Neural cell (in vitro differentiated cells): ENCODE measurements around the gene C1orf198.

Experiments
- EP300 ChIP-seq: fragments of 450-650 bp; conservative IDR thresholded peaks from 2 replicates; pipeline ENCODE4 v1.6.1; 2014; ENCODE audit warnings: antibody characterized with exemption, mild to moderate bottlenecking, moderate library complexity; ENCODE audit not compliant: poor library complexity, severe bottlenecking
- EZH2 ChIP-seq: fragments of 200-600, 300-800 bp; shearing (Covaris generic), sonication (generic); IDR thresholded peaks from 2 replicates; pipeline ENCODE4 v1.6.1; 2014; ENCODE audit warnings: antibody characterized with exemption, low read length, borderline replicate concordance, mild to moderate bottlenecking; ENCODE audit not compliant: insufficient read depth, poor library complexity, severe bottlenecking
- TAF1 ChIP-seq: IDR thresholded peaks from 2 replicates; pipeline ENCODE4 v1.6.1; 2012; ENCODE audit warnings: low read depth
- TF ChIP-seq, protein P1 (sequence below): fragments of 450-650 bp; IDR thresholded peaks from 2 replicates; pipeline ENCODE4 v1.5.1; 2014; ENCODE audit warnings: antibody characterized with exemption, mild to moderate bottlenecking, moderate library complexity; ENCODE audit not compliant: poor library complexity, severe bottlenecking

DNA sequence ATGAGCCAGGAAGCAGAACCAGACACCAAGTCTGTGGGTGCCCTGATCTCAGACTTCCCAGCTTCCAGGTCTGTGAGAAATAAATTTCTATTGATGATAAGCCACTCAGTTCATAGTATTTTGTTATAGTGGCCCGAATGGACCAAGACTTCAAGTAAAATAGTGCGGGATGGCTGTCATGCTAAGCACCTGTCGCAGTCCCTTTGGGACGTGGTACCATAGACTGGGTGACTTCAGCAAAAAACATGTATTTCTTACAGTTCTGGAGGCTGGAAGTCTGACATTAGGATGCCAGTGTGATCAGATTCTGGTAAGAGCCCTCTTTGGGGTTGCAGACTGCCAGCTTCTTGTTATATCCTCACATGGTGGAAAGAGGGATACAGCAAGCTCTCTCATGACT lies 2.6 kb upstream of the C1orf198 start:
- TF ChIP-seq, protein P1, sequence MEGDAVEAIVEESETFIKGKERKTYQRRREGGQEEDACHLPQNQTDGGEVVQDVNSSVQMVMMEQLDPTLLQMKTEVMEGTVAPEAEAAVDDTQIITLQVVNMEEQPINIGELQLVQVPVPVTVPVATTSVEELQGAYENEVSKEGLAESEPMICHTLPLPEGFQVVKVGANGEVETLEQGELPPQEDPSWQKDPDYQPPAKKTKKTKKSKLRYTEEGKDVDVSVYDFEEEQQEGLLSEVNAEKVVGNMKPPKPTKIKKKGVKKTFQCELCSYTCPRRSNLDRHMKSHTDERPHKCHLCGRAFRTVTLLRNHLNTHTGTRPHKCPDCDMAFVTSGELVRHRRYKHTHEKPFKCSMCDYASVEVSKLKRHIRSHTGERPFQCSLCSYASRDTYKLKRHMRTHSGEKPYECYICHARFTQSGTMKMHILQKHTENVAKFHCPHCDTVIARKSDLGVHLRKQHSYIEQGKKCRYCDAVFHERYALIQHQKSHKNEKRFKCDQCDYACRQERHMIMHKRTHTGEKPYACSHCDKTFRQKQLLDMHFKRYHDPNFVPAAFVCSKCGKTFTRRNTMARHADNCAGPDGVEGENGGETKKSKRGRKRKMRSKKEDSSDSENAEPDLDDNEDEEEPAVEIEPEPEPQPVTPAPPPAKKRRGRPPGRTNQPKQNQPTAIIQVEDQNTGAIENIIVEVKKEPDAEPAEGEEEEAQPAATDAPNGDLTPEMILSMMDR, result no peak
- TF ChIP-seq EZH2, result no peak
- TF ChIP-seq TAF1, result no peak
- TF ChIP-seq EP300, result no peak
